Measurements from ENCODE around the gene EPG5.
"Not testable (repeated sequence)": the region's sequence is repeated elsewhere in the genome, so short reads cannot be mapped to it uniquely, and the experiment has no call there.

EPG5 gene

DNA sequence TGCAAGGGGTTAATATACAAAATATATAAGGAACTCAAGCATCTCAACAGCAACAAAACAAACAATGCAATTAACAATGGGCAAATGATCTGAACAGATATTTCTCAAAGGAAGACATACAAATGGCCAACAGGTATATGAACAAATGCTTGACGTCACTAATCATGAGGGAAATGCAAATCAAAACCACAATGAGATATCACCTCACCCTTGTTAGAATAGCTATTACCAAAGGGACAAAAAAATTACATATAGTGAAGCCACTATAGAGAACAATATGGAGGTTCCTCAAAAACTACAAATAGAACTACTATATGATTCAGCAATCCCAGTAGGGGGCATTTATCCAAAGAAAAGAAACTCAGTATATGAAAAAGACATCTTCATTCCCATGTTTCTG lies 145.4 kb downstream of the EPG5 start:
- Histone ChIP-seq H4K8ac (ENCODE audit: low read depth, low read length) (no peak overlapping the region), H3K79me1 (ENCODE audit: low read depth, low read length) (no peaks in the 10 kb centered on the region), H3K9ac (ENCODE audit: low read depth, low read length, poor library complexity) (no peak overlapping the region), H3K23ac (ENCODE audit: low read depth, low read length, poor library complexity) (no peak overlapping the region), H3K27ac (replicated peaks; ENCODE audit: low read length) (no peak overlapping the region), H3K14ac (ENCODE audit: low read length) (no peak overlapping the region), H3K4ac (ENCODE audit: low read length) (no peak overlapping the region), H3K4me2 (ENCODE audit: insufficient read depth, low read length, poor library complexity, severe bottlenecking) (no peak overlapping the region), H4K91ac (ENCODE audit: low read depth, low read length, poor library complexity) (no peak overlapping the region), H2BK15ac (ENCODE audit: low read length) (no peak overlapping the region), H3K4me3 (ENCODE audit: low read length in 2 of 2) (no peak overlapping the region), H2BK12ac (ENCODE audit: low read length) (no peak overlapping the region), H2BK5ac (ENCODE audit: low read length) (no peak overlapping the region), H3K36me3 (replicated peaks in 1 of 2; ENCODE audit: control insufficient read depth in 2 of 2, insufficient read depth in 2 of 2, low read length in 2 of 2) (no peaks in the 10 kb centered on the region), H3K4me1 (ENCODE audit: control insufficient read depth in 2 of 2, insufficient read depth in 1 of 2, low read depth in 1 of 2, low read length in 2 of 2) (no peaks in the 10 kb centered on the region), H3K27me3 (ENCODE audit: control insufficient read depth in 3 of 3, insufficient read depth in 3 of 3, low read depth in 1 of 3, low read length in 3 of 3) (peaks cover 0 to 2% (median 0%) of the 10 kb centered on the region in 3 experiments), H2BK120ac (ENCODE audit: low read depth, low read length) (no peak overlapping the region), H2AK5ac (ENCODE audit: low read depth, low read length) (no peak overlapping the region), H3K18ac (ENCODE audit: low read length) (no peak overlapping the region), H3K9me3 (replicated peaks in 1 of 2; ENCODE audit: control insufficient read depth in 2 of 2, insufficient read depth in 1 of 2, low read depth in 1 of 2, low read length in 2 of 2) (no peaks in the 10 kb centered on the region), H2AFZ (ENCODE audit: low read length) (no peak overlapping the region)
- no CpG with 5 or more reads among the region's 1 CpG for WGBS, 2 donors (ENCODE audit: extremely low coverage in 2 of 2, insufficient read length in 2 of 2, insufficient replicate concordance in 1 of 2)
- no peak for DNase-seq (ENCODE audit: low spot score)

DNA sequence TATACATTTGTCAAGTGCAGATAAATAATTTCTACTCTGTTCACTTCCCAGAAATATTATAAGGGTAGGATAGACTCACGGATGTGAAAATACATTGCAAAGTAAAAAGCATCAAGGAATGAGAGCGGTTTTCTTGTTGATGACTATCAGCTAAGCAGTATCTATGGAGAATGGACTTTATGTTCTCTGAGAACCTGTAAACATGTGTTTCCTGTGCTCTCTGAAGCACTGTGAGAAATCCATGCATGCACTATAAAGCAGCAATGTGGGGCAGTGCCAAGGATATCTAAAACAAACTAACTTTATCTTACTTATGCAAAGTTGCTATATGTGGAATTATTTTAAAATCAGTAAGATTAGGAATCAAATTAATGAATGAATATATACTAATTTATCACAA lies 146.1 kb downstream of the EPG5 start:
- H2BK120ac ChIP-seq (ENCODE audit: low read depth, low read length): no peak overlapping the region
- H4K91ac ChIP-seq (ENCODE audit: low read depth, low read length, poor library complexity): no peak overlapping the region
- H3K27me3 ChIP-seq (ENCODE audit: control insufficient read depth in 3 of 3, insufficient read depth in 3 of 3, low read depth in 1 of 3, low read length in 3 of 3): peaks cover 0 to 2% (median 0%) of the 10 kb centered on the region in 3 experiments
- no peak overlapping the region for H2BK5ac ChIP-seq (ENCODE audit: low read length)
- H2BK15ac ChIP-seq (ENCODE audit: low read length): no peak overlapping the region
- no peak overlapping the region for H3K4me3 ChIP-seq (ENCODE audit: low read length in 2 of 2)
- no peak overlapping the region for H2AK5ac ChIP-seq (ENCODE audit: low read depth, low read length)
- no peak overlapping the region for H2AFZ ChIP-seq (ENCODE audit: low read length)
- H3K27ac ChIP-seq (replicated peaks; ENCODE audit: low read length): no peak overlapping the region
- no peak overlapping the region for H3K23ac ChIP-seq (ENCODE audit: low read depth, low read length, poor library complexity)
- H2BK12ac ChIP-seq (ENCODE audit: low read length): no peak overlapping the region
- H3K4me1 ChIP-seq (ENCODE audit: control insufficient read depth in 2 of 2, insufficient read depth in 1 of 2, low read depth in 1 of 2, low read length in 2 of 2): no peaks in the 10 kb centered on the region
- no peak overlapping the region for H3K4me2 ChIP-seq (ENCODE audit: insufficient read depth, low read length, poor library complexity, severe bottlenecking)
- H3K36me3 ChIP-seq (replicated peaks in 1 of 2; ENCODE audit: control insufficient read depth in 2 of 2, insufficient read depth in 2 of 2, low read length in 2 of 2): no peaks in the 10 kb centered on the region
- H4K8ac ChIP-seq (ENCODE audit: low read depth, low read length): no peak overlapping the region
- H3K9ac ChIP-seq (ENCODE audit: low read depth, low read length, poor library complexity): no peak overlapping the region
- H3K18ac ChIP-seq (ENCODE audit: low read length): no peak overlapping the region
- H3K79me1 ChIP-seq (ENCODE audit: low read depth, low read length): no peaks in the 10 kb centered on the region
- WGBS, 2 donors (ENCODE audit: extremely low coverage in 2 of 2, insufficient read length in 2 of 2, insufficient replicate concordance in 1 of 2): no CpG with 5 or more reads among the region's 2 CpGs
- no peaks in the 10 kb centered on the region for H3K9me3 ChIP-seq (replicated peaks in 1 of 2; ENCODE audit: control insufficient read depth in 2 of 2, insufficient read depth in 1 of 2, low read depth in 1 of 2, low read length in 2 of 2)
- no peak for DNase-seq (ENCODE audit: low spot score)
- no peak overlapping the region for H3K14ac ChIP-seq (ENCODE audit: low read length)
- H3K4ac ChIP-seq (ENCODE audit: low read length): no peak overlapping the region

DNA sequence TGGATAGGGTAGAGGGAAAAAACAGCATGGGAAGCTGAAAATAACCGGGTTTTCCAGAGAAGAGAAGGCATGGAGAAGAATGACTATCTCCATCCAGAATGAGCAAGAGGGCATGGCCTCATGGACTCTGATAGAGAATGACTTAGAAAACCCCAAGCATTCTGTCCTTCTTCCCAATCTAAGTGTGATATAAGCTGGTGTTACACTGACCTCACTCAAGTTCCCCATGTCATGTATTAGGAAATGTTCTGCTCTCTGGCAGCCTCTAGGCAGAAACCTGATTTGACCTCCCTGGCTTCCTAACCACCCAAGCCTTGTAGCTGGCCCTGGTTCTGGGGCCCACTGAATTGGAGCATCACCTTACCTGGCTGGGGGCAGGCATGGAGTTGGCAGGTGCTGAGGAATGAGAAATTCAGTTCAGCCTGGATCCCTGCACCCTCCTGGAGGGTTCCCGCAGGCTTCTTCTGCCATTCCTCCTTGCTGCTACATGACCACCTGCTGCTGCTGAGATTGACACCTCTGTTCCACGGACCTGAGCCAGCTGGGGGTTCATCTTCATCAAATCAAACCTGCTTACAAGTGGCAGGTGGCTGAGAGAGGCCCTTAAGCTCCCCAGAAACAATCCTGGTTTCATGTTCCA lies 146.9 kb downstream of the EPG5 start:
- H4K8ac ChIP-seq (ENCODE audit: low read depth, low read length): no peak overlapping the region
- H3K4me1 ChIP-seq (ENCODE audit: control insufficient read depth in 2 of 2, insufficient read depth in 1 of 2, low read depth in 1 of 2, low read length in 2 of 2): no peaks in the 10 kb centered on the region
- H4K91ac ChIP-seq (ENCODE audit: low read depth, low read length, poor library complexity): no peak overlapping the region
- no peak overlapping the region for H2AK5ac ChIP-seq (ENCODE audit: low read depth, low read length)
- DNase-seq (ENCODE audit: low spot score): no peak
- no peak overlapping the region for H3K27ac ChIP-seq (replicated peaks; ENCODE audit: low read length)
- H2BK15ac ChIP-seq (ENCODE audit: low read length): no peak overlapping the region
- WGBS, 2 donors (ENCODE audit: extremely low coverage in 2 of 2, insufficient read length in 2 of 2, insufficient replicate concordance in 1 of 2): no CpG with 5 or more reads among the region's 3 CpGs
- no peaks in the 10 kb centered on the region for H3K9me3 ChIP-seq (replicated peaks in 1 of 2; ENCODE audit: control insufficient read depth in 2 of 2, insufficient read depth in 1 of 2, low read depth in 1 of 2, low read length in 2 of 2)
- no peak overlapping the region for H2BK120ac ChIP-seq (ENCODE audit: low read depth, low read length)
- H3K27me3 ChIP-seq (ENCODE audit: control insufficient read depth in 3 of 3, insufficient read depth in 3 of 3, low read depth in 1 of 3, low read length in 3 of 3): peaks cover 0 to 2% (median 0%) of the 10 kb centered on the region in 3 experiments
- H3K4ac ChIP-seq (ENCODE audit: low read length): no peak overlapping the region
- H2AFZ ChIP-seq (ENCODE audit: low read length): no peak overlapping the region
- no peak overlapping the region for H3K9ac ChIP-seq (ENCODE audit: low read depth, low read length, poor library complexity)
- no peak overlapping the region for H3K14ac ChIP-seq (ENCODE audit: low read length)
- no peak overlapping the region for H3K18ac ChIP-seq (ENCODE audit: low read length)
- no peak overlapping the region for H3K23ac ChIP-seq (ENCODE audit: low read depth, low read length, poor library complexity)
- no peak overlapping the region for H3K4me2 ChIP-seq (ENCODE audit: insufficient read depth, low read length, poor library complexity, severe bottlenecking)
- no peak overlapping the region for H3K4me3 ChIP-seq (ENCODE audit: low read length in 2 of 2)
- no peak overlapping the region for H2BK12ac ChIP-seq (ENCODE audit: low read length)
- no peaks in the 10 kb centered on the region for H3K36me3 ChIP-seq (replicated peaks in 1 of 2; ENCODE audit: control insufficient read depth in 2 of 2, insufficient read depth in 2 of 2, low read length in 2 of 2)
- no peaks in the 10 kb centered on the region for H3K79me1 ChIP-seq (ENCODE audit: low read depth, low read length)
- no peak overlapping the region for H2BK5ac ChIP-seq (ENCODE audit: low read length)

DNA sequence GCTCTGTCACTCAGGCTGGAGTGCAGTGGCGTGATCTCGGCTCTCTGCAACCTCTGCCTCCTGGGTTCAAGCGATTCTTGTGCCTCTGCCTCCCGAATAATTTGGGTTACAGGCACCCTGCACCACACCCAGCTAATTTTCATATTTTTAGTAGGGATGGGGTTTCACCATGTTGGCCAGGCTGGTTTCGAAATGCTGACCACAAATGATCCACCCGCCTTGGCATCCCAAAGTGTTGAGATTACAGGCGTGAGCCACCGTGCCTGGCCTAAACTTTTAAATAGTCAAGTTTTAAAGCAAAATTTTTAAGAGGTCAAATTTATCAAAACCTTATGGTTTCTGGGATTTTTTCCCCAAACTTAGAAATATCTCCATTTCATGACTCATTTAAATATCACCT lies 148.4 kb downstream of the EPG5 start:
- H3K4me2 ChIP-seq (ENCODE audit: insufficient read depth, low read length, poor library complexity, severe bottlenecking); H3K4ac ChIP-seq (ENCODE audit: low read length); H4K8ac ChIP-seq (ENCODE audit: low read depth, low read length); H3K79me1 ChIP-seq (ENCODE audit: low read depth, low read length); H3K4me3 ChIP-seq (ENCODE audit: low read length in 2 of 2); H3K36me3 ChIP-seq (replicated peaks in 1 of 2; ENCODE audit: control insufficient read depth in 2 of 2, insufficient read depth in 2 of 2, low read length in 2 of 2); DNase-seq (ENCODE audit: low spot score); H3K4me1 ChIP-seq (ENCODE audit: control insufficient read depth in 2 of 2, insufficient read depth in 1 of 2, low read depth in 1 of 2, low read length in 2 of 2); H3K18ac ChIP-seq (ENCODE audit: low read length); H2BK12ac ChIP-seq (ENCODE audit: low read length); H2BK15ac ChIP-seq (ENCODE audit: low read length); H3K9me3 ChIP-seq (replicated peaks in 1 of 2; ENCODE audit: control insufficient read depth in 2 of 2, insufficient read depth in 1 of 2, low read depth in 1 of 2, low read length in 2 of 2); H4K91ac ChIP-seq (ENCODE audit: low read depth, low read length, poor library complexity); H3K27me3 ChIP-seq (ENCODE audit: control insufficient read depth in 3 of 3, insufficient read depth in 3 of 3, low read depth in 1 of 3, low read length in 3 of 3); H3K14ac ChIP-seq (ENCODE audit: low read length); H2BK5ac ChIP-seq (ENCODE audit: low read length); H2AK5ac ChIP-seq (ENCODE audit: low read depth, low read length); H3K9ac ChIP-seq (ENCODE audit: low read depth, low read length, poor library complexity); H2AFZ ChIP-seq (ENCODE audit: low read length); H2BK120ac ChIP-seq (ENCODE audit: low read depth, low read length); H3K23ac ChIP-seq (ENCODE audit: low read depth, low read length, poor library complexity); H3K27ac ChIP-seq (replicated peaks; ENCODE audit: low read length): not testable (repeated sequence)
- no CpG with 5 or more reads among the region's 8 CpGs for WGBS, 2 donors (ENCODE audit: extremely low coverage in 2 of 2, insufficient read length in 2 of 2, insufficient replicate concordance in 1 of 2)
